HepG2 (cell line): ENCODE data around the gene SURF2. TPM values are rescaled to one million over a fixed set of nuclear protein-coding genes. Genes with fewer than 3 reads are reported as not detected.

Experiments
- AHR ChIP-seq: IDR thresholded peaks from 2 replicates; pipeline ENCODE4 v1.6.1; 2018; ENCODE audit warnings: missing genetic modification reagents, missing compliant biosample characterization
- BCL3 ChIP-seq: sonication (generic); formaldehyde crosslinking; IDR thresholded peaks from 2 replicates; pipeline ENCODE4 v1.5.1; 2020; ENCODE audit warnings: mild to moderate bottlenecking, missing genetic modification reagents, moderate library complexity
- DR1 ChIP-seq: sonication (generic); formaldehyde crosslinking; IDR thresholded peaks from 2 replicates; pipeline ENCODE4 v1.8.0; 2021; ENCODE audit warnings: mild to moderate bottlenecking, missing genetic modification reagents, inconsistent platforms
- ESRRA ChIP-seq: sonication (generic); formaldehyde crosslinking; IDR thresholded peaks from 2 replicates; pipeline ENCODE4 v1.5.1; 2020; ENCODE audit warnings: mild to moderate bottlenecking, low read depth, missing genetic modification reagents
- GABPB1 ChIP-seq: IDR thresholded peaks from 2 replicates; pipeline ENCODE4 v1.6.1; 2016; ENCODE audit warnings: mild to moderate bottlenecking, missing genetic modification reagents, moderate library complexity, missing compliant biosample characterization
- KDM4B ChIP-seq: sonication (generic); formaldehyde crosslinking; IDR thresholded peaks from 2 replicates; pipeline ENCODE4 v1.4.0; 2020; ENCODE audit warnings: missing genetic modification reagents
- KLF9 ChIP-seq: IDR thresholded peaks from 2 replicates; pipeline ENCODE4 v1.6.1; 2016; ENCODE audit warnings: low read depth
- LCORL ChIP-seq, 2 experiments: fragments of 450-650 bp in 1 of 2; sonication (generic) in 1 of 2; formaldehyde crosslinking in 1 of 2; IDR thresholded peaks; 2 replicates each; pipeline versions ENCODE4 v1.5.0 to v1.6.1; 2017 to 2020; ENCODE audit warnings: antibody characterized with exemption in 1 of 2, missing genetic modification reagents in 1 of 2
- NFKB2 ChIP-seq: sonication (generic); formaldehyde crosslinking; IDR thresholded peaks from 2 replicates; pipeline ENCODE4 v1.4.0; 2020; ENCODE audit warnings: missing genetic modification reagents, borderline replicate concordance
- NR1H2 ChIP-seq: sonication (generic); formaldehyde crosslinking; IDR thresholded peaks from 2 replicates; pipeline ENCODE4 v1.8.1; 2022; ENCODE audit warnings: low read depth, missing genetic modification reagents, borderline replicate concordance
- NR3C1 ChIP-seq: sonication (generic); formaldehyde crosslinking; IDR thresholded peaks from 2 replicates; pipeline ENCODE4 v1.4.0; 2020; ENCODE audit warnings: missing genetic modification reagents
- SAFB2 ChIP-seq: sonication (generic); formaldehyde crosslinking; IDR thresholded peaks from 2 replicates; pipeline ENCODE4 v1.5.1; 2020; ENCODE audit warnings: missing genetic modification reagents, low read depth, mild to moderate bottlenecking, borderline replicate concordance
- SP2 ChIP-seq: sonication (generic); formaldehyde crosslinking; IDR thresholded peaks from 2 replicates; pipeline ENCODE4 v1.5.1; 2020; ENCODE audit warnings: mild to moderate bottlenecking, missing genetic modification reagents
- SRF ChIP-seq: IDR thresholded peaks from 2 replicates; pipeline ENCODE4 v1.6.1; 2011; ENCODE audit warnings: mild to moderate bottlenecking, low read depth, low read length, moderate library complexity
- SYNCRIP ChIP-seq: fragments of 200-400 bp; formaldehyde crosslinking; IDR thresholded peaks from 2 replicates; pipeline ENCODE4 v1.6.1; 2018; ENCODE audit warnings: mild to moderate bottlenecking, low read depth, low read length; ENCODE audit not compliant: insufficient read depth
- YY1 ChIP-seq: IDR thresholded peaks from 2 replicates; pipeline ENCODE4 v1.6.1; 2011; ENCODE audit warnings: low read length, low read depth, moderate library complexity, mild to moderate bottlenecking; ENCODE audit not compliant: insufficient read depth, insufficient replicate concordance
- ZNF326 ChIP-seq: sonication (generic); formaldehyde crosslinking; IDR thresholded peaks from 2 replicates; pipeline ENCODE4 v1.4.0; 2020; ENCODE audit warnings: missing genetic modification reagents, borderline replicate concordance
- ZNF597 ChIP-seq: sonication (generic); formaldehyde crosslinking; IDR thresholded peaks from 2 replicates; pipeline ENCODE4 v1.5.0; 2020; ENCODE audit warnings: missing genetic modification reagents
- ZNF776 ChIP-seq: sonication (generic); formaldehyde crosslinking; IDR thresholded peaks from 2 replicates; pipeline ENCODE4 v1.4.0; 2020; ENCODE audit warnings: mild to moderate bottlenecking, missing genetic modification reagents
- ZSCAN25 ChIP-seq: sonication (generic); formaldehyde crosslinking; IDR thresholded peaks from 2 replicates; pipeline ENCODE4 v1.8.0; 2022; ENCODE audit warnings: mild to moderate bottlenecking, missing genetic modification reagents
- polyA plus RNA-seq, 8 experiments: library from polyadenylated mRNA; depleted of rRNA in 3 of 8; stranded (reverse) in 7 of 8; unstranded in 1 of 8; fragments of >200 nt; fragmentation: Illumina TruSeq in 4 of 8; extraction: Trizol in 4 of 8; gene quantifications; 2 replicates each; pipeline versions ENCODE4 v1.2.1 to v1.2.3, GENCODE V29; 2011 to 2016; ENCODE audit warnings: low read depth in 4 of 8, missing spikeins in 1 of 8, mixed read lengths in 1 of 8; ENCODE audit not compliant: insufficient read depth in 1 of 8
- total RNA-seq, 5 experiments: library from RNA; depleted of rRNA; stranded (reverse); fragments of >200 nt; fragmentation: Illumina TruSeq; extraction: Trizol; gene quantifications; 2 replicates each; pipeline ENCODE4 v1.2.3, GENCODE V29; 2016; ENCODE audit warnings: low read depth in 1 of 5
- TF ChIP-seq, protein P1 (sequence below): sonication (generic); formaldehyde crosslinking; IDR thresholded peaks from 2 replicates; pipeline ENCODE4 v1.5.0; 2020; ENCODE audit warnings: missing genetic modification reagents, mild to moderate bottlenecking, borderline replicate concordance
- TF ChIP-seq, protein P2 (sequence below): sonication (generic); formaldehyde crosslinking; IDR thresholded peaks from 2 replicates; pipeline ENCODE4 v1.5.1; 2020; ENCODE audit warnings: mild to moderate bottlenecking, missing genetic modification reagents
- TF ChIP-seq, protein P3 (sequence below): sonication (generic); formaldehyde crosslinking; IDR thresholded peaks from 2 replicates; pipeline ENCODE4 v1.4.0; 2020; ENCODE audit warnings: mild to moderate bottlenecking, missing genetic modification reagents

Gene SURF2
- total and polyA plus RNA-seq, 2 of the 13 experiments (the other 11 are each of a cell fraction or from before 2014, with no cell fraction given) = 6.3 to 13.6 TPM

- no peak for TF ChIP-seq SAFB2 (CRISPR knock-in tag)
- no peak for TF ChIP-seq KLF9 (CRISPR knock-in tag)
- TF ChIP-seq, protein P1, sequence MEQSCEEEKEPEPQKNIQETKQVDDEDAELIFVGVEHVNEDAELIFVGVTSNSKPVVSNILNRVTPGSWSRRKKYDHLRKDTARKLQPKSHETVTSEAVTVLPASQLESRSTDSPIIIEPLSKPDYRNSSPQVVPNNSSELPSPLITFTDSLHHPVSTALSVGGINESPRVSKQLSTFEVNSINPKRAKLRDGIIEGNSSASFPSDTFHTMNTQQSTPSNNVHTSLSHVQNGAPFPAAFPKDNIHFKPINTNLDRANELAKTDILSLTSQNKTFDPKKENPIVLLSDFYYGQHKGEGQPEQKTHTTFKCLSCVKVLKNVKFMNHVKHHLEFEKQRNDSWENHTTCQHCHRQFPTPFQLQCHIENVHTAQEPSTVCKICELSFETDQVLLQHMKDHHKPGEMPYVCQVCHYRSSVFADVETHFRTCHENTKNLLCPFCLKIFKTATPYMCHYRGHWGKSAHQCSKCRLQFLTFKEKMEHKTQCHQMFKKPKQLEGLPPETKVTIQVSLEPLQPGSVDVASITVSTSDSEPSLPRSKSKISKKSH (CRISPR knock-in tag) = no peak
- no peak for TF ChIP-seq NR3C1
- TF ChIP-seq SP2 (CRISPR knock-in tag) = 0 out of 2 replicates have a peak, but pooled peaks have one; percentile 8
- TF ChIP-seq ZNF597 (CRISPR knock-in tag) = no peak
- TF ChIP-seq, protein P2, sequence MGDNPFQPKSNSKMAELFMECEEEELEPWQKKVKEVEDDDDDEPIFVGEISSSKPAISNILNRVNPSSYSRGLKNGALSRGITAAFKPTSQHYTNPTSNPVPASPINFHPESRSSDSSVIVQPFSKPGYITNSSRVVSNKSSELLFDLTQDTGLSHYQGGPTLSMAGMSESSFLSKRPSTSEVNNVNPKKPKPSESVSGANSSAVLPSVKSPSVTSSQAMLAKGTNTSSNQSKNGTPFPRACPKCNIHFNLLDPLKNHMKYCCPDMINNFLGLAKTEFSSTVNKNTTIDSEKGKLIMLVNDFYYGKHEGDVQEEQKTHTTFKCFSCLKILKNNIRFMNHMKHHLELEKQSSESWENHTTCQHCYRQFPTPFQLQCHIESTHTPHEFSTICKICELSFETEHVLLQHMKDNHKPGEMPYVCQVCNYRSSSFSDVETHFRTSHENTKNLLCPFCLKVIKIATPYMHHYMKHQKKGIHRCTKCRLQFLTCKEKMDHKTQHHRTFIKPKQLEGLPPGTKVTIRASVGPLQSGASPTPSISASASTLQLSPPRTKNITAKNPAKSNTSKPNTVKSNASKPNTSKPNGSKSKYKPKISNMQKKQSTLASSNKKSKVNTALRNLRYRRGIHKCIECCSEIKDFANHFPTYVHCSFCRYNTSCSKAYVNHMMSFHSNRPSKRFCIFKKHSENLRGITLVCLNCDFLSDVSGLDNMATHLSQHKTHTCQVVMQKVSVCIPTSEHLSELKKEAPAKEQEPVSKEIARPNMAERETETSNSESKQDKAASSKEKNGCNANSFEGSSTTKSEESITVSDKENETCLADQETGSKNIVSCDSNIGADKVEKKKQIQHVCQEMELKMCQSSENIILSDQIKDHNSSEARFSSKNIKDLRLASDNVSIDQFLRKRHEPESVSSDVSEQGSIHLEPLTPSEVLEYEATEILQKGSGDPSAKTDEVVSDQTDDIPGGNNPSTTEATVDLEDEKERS (CRISPR knock-in tag) = no peak
- TF ChIP-seq SYNCRIP = no peak
- peak; percentile 78 for TF ChIP-seq ZSCAN25 (CRISPR knock-in tag)
- TF ChIP-seq LCORL (IDR thresholded peaks at IDR 0.05) = no peak
- TF ChIP-seq LCORL (CRISPR knock-in tag; IDR thresholded peaks at IDR 0.05) = peak; percentile 72
- TF ChIP-seq, protein P3, sequence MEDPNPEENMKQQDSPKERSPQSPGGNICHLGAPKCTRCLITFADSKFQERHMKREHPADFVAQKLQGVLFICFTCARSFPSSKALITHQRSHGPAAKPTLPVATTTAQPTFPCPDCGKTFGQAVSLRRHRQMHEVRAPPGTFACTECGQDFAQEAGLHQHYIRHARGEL (CRISPR knock-in tag) = no peak
- no peak for TF ChIP-seq DR1
- TF ChIP-seq ESRRA (CRISPR knock-in tag) = 0 out of 2 replicates have a peak, but pooled peaks have one; percentile 30
- no peak for TF ChIP-seq SRF
- no peak for TF ChIP-seq AHR (CRISPR knock-in tag)
- no peak for TF ChIP-seq ZNF326
- no peak for TF ChIP-seq YY1
- no peak for TF ChIP-seq NFKB2 (CRISPR knock-in tag)
- no peak for TF ChIP-seq BCL3 (CRISPR knock-in tag)
- no peak for TF ChIP-seq ZNF776 (CRISPR knock-in tag)
- TF ChIP-seq KDM4B (CRISPR knock-in tag) = no peak
- no peak for TF ChIP-seq NR1H2 (CRISPR knock-in tag)
- peak; percentile 61 for TF ChIP-seq GABPB1 (CRISPR knock-in tag)
Measured at GRCh38 chr9:133394687-133395271, 38.4 kb downstream of the SURF2 start (continued).
